ENCODE results near the gene PDSS2.
"Not testable (repeated sequence)": the region's sequence is repeated elsewhere in the genome, so short reads cannot be mapped to it uniquely, and the experiment has no call there.

PDSS2 gene

GRCh38 chr6:107488875-107489635 is 29.7 kb upstream of the PDSS2 start:
- no peaks in the 10 kb centered on the region for H3K9me3 ChIP-seq (ENCODE audit: control extremely low read depth in 1 of 5, control insufficient read depth in 4 of 5, insufficient read depth in 2 of 5, low read depth in 1 of 5, low read length in 4 of 5)
- CTCF ChIA-PET = interaction anchor here (0.9 to 3.1 kb wide), 3 partner anchors 16 to 30 kb away, joined by 3 to 15 read pairs (median 3); partner anchors contain the start of gene PDSS2
- peaks cover 0 to 32% (median 28%) of the 10 kb centered on the region in 4 experiments for H3K4me1 ChIP-seq (ENCODE audit: control extremely low read depth in 1 of 4, control insufficient read depth in 4 of 4, insufficient read depth in 4 of 4, low read length in 3 of 4)
- POLR2A ChIA-PET = no interaction called here
- 0% methylated on average over 45 of the region's 51 CpGs for WGBS (ENCODE audit: insufficient coverage)
- H3K36me3 ChIP-seq (ENCODE audit: control insufficient read depth in 4 of 4, insufficient read depth in 4 of 4, low read length in 3 of 4) = no peaks in the 10 kb centered on the region
- peak in 2 of 3 donors; percentile 34 to 47 for DNase-seq
- peaks cover 28 to 88% (median 59%) of the 10 kb centered on the region in 5 experiments for H3K27me3 ChIP-seq (replicated peaks in 2 of 5; ENCODE audit: control insufficient read depth in 4 of 5, insufficient read depth in 5 of 5, low read length in 4 of 5)
- H3K27ac ChIP-seq (ENCODE audit: insufficient read depth in 1 of 2, low read depth in 1 of 2, low read length in 2 of 2, poor library complexity in 1 of 2, severe bottlenecking in 2 of 2) = no peak overlapping the region
- H3K4me3 ChIP-seq (ENCODE audit: control insufficient read depth in 1 of 7, extremely low read depth in 1 of 7, insufficient read depth in 4 of 7, low read depth in 2 of 7, low read length in 6 of 7) = peak overlapping the region in 6 of 7 experiments; percentile 50 to 79 (median 70)

DNA sequence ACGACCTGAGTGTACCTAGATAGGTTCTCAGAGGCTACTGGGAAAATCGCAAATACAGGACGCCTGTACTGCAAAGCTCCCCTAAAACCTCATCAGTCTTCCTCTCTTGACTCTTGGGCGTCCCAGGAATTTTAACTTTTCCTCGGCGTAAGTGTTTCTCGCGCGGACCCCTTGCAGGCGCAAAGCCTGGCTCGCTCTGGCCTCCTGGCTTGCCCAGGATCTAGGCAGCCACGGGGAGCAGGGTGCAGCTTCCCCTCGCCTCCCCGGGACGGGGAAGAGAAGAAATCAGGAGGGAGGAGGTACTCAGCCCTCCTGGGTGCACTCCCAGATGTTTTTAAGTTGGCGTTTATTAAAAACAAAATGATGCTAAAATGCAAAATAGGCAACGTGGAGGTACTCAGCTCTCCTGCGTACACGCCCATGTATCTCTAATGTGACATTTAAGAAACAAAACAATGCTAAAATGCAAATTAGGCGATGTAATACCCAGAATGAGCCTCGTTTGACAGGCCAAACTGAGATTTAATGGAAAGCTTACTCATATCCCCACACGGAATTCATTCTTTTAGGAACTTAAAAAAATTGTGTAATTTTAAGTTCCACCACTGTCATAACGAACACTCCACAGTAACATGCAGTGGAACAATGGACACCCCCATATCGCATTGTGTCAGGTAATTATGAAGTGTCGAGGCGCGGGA is 29.0 kb upstream of the PDSS2 start:
- Histone ChIP-seq H3K9me3 (ENCODE audit: control extremely low read depth in 1 of 5, control insufficient read depth in 4 of 5, insufficient read depth in 2 of 5, low read depth in 1 of 5, low read length in 4 of 5) (no peaks in the 10 kb centered on the region), H3K36me3 (ENCODE audit: control insufficient read depth in 4 of 4, insufficient read depth in 4 of 4, low read length in 3 of 4) (no peaks in the 10 kb centered on the region), H3K27me3 (replicated peaks in 2 of 5; ENCODE audit: control insufficient read depth in 4 of 5, insufficient read depth in 5 of 5, low read length in 4 of 5) (peaks cover 25 to 90% (median 58%) of the 10 kb centered on the region in 5 experiments), H3K27ac (ENCODE audit: insufficient read depth in 1 of 2, low read depth in 1 of 2, low read length in 2 of 2, poor library complexity in 1 of 2, severe bottlenecking in 2 of 2) (no peak overlapping the region), H3K4me1 (ENCODE audit: control extremely low read depth in 1 of 4, control insufficient read depth in 4 of 4, insufficient read depth in 4 of 4, low read length in 3 of 4) (peaks cover 0 to 32% (median 28%) of the 10 kb centered on the region in 4 experiments), H3K4me3 (ENCODE audit: control insufficient read depth in 1 of 7, extremely low read depth in 1 of 7, insufficient read depth in 4 of 7, low read depth in 2 of 7, low read length in 6 of 7) (peak overlapping the region in 6 of 7 experiments; percentile 50 to 79 (median 70))
- 2% methylated on average over 21 of the region's 27 CpGs for WGBS (ENCODE audit: insufficient coverage)
- ChIA-PET POLR2A (no interaction called here), CTCF (interaction anchor here (1.1 to 3.1 kb wide), 2 partner anchors 20 to 29 kb away, joined by 3 to 15 read pairs; partner anchors contain the start of gene PDSS2)
- peak in 2 of 3 donors; percentile 36 to 46 for DNase-seq

DNA sequence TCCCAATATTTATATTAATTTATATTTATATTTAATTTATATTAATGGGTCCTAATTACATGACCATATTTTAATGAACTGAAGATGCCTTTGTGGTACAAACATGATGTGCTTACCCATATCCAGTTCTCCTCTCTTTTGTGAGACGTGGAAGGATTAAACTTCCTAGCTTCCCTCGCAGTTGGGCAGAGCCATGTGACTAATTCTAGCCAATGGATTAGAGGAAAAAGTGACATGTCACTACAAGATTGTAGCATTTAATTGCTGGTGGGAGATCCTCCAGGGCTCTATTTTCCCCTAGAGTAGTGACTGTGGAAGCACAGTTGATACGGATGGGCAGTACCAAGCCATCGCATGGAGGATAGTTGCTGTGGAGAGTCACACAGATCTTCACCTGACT is 25.8 kb upstream of the PDSS2 start:
- DNase-seq = no peak
- H3K36me3 ChIP-seq (ENCODE audit: control insufficient read depth in 4 of 4, insufficient read depth in 4 of 4, low read length in 3 of 4) = no peaks in the 10 kb centered on the region
- H3K27ac ChIP-seq (ENCODE audit: insufficient read depth in 1 of 2, low read depth in 1 of 2, low read length in 2 of 2, poor library complexity in 1 of 2, severe bottlenecking in 2 of 2) = no peak overlapping the region
- ChIA-PET POLR2A (no interaction called here), CTCF (no interaction called here)
- H3K9me3 ChIP-seq (ENCODE audit: control extremely low read depth in 1 of 5, control insufficient read depth in 4 of 5, insufficient read depth in 2 of 5, low read depth in 1 of 5, low read length in 4 of 5) = no peaks in the 10 kb centered on the region
- H3K4me1 ChIP-seq (ENCODE audit: control extremely low read depth in 1 of 4, control insufficient read depth in 4 of 4, insufficient read depth in 4 of 4, low read length in 3 of 4) = peaks cover 0 to 19% (median 16%) of the 10 kb centered on the region in 4 experiments
- H3K4me3 ChIP-seq (ENCODE audit: control insufficient read depth in 1 of 7, extremely low read depth in 1 of 7, insufficient read depth in 4 of 7, low read depth in 2 of 7, low read length in 6 of 7) = no peak overlapping the region
- 92% methylated on average over 3 of the region's 4 CpGs for WGBS (ENCODE audit: insufficient coverage)
- peaks cover 19 to 81% (median 40%) of the 10 kb centered on the region in 5 experiments for H3K27me3 ChIP-seq (replicated peaks in 2 of 5; ENCODE audit: control insufficient read depth in 4 of 5, insufficient read depth in 5 of 5, low read length in 4 of 5)

- POLR2A ChIA-PET = interaction anchor here (0.6 kb wide), 1 partner anchor 8 kb away, joined by 3 read pairs; no protein-coding TSS in a partner anchor
- CTCF ChIA-PET = no interaction called here
- H3K27me3 ChIP-seq (replicated peaks in 2 of 5; ENCODE audit: control insufficient read depth in 4 of 5, insufficient read depth in 5 of 5, low read length in 4 of 5) = peaks cover 5 to 39% (median 7%) of the 10 kb centered on the region in 5 experiments
- no CpG with 5 or more reads among the region's 4 CpGs for WGBS (ENCODE audit: insufficient coverage)
- H3K9me3 ChIP-seq (ENCODE audit: control extremely low read depth in 1 of 5, control insufficient read depth in 4 of 5, insufficient read depth in 2 of 5, low read depth in 1 of 5, low read length in 4 of 5) = no peaks in the 10 kb centered on the region
- DNase-seq = no peak
- no peak overlapping the region for H3K27ac ChIP-seq (ENCODE audit: insufficient read depth in 1 of 2, low read depth in 1 of 2, low read length in 2 of 2, poor library complexity in 1 of 2, severe bottlenecking in 2 of 2)
- no peaks in the 10 kb centered on the region for H3K36me3 ChIP-seq (ENCODE audit: control insufficient read depth in 4 of 4, insufficient read depth in 4 of 4, low read length in 3 of 4)
- H3K4me3 ChIP-seq (ENCODE audit: control insufficient read depth in 1 of 7, extremely low read depth in 1 of 7, insufficient read depth in 4 of 7, low read depth in 2 of 7, low read length in 6 of 7) = no peak overlapping the region
- no peaks in the 10 kb centered on the region for H3K4me1 ChIP-seq (ENCODE audit: control extremely low read depth in 1 of 4, control insufficient read depth in 4 of 4, insufficient read depth in 4 of 4, low read length in 3 of 4)
These were observed 19.8 kb upstream of the PDSS2 start for GRCh38 chr6:107479089-107479690.

DNA sequence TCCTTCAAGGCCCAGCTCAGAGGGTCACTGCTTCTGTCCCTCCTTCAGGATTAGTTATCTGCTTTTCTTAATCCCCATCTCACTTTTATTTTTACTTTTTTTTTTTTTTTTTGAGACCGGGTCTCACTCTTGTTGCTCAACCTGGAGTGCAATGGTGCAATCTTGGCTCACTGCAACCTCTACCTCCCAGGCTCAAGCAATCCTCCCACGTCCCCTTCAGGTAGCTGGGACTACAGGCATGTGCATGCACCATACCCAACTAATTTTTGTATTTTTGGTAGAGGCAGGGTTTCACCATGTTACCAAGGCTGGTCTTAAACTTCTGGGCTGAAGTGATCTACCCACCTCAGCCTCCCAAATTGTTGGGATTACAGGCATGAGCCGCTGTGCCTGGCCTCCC is 16.5 kb upstream of the PDSS2 start:
- H3K27ac ChIP-seq (ENCODE audit: insufficient read depth in 1 of 2, low read depth in 1 of 2, low read length in 2 of 2, poor library complexity in 1 of 2, severe bottlenecking in 2 of 2); H3K4me3 ChIP-seq (ENCODE audit: control insufficient read depth in 1 of 7, extremely low read depth in 1 of 7, insufficient read depth in 4 of 7, low read depth in 2 of 7, low read length in 6 of 7); CTCF ChIA-PET; DNase-seq; H3K4me1 ChIP-seq (ENCODE audit: control extremely low read depth in 1 of 4, control insufficient read depth in 4 of 4, insufficient read depth in 4 of 4, low read length in 3 of 4); H3K9me3 ChIP-seq (ENCODE audit: control extremely low read depth in 1 of 5, control insufficient read depth in 4 of 5, insufficient read depth in 2 of 5, low read depth in 1 of 5, low read length in 4 of 5); H3K36me3 ChIP-seq (ENCODE audit: control insufficient read depth in 4 of 4, insufficient read depth in 4 of 4, low read length in 3 of 4); POLR2A ChIA-PET: not testable (repeated sequence)
- peaks cover 3 to 18% (median 6%) of the 10 kb centered on the region in 5 experiments for H3K27me3 ChIP-seq (replicated peaks in 2 of 5; ENCODE audit: control insufficient read depth in 4 of 5, insufficient read depth in 5 of 5, low read length in 4 of 5)
- WGBS (ENCODE audit: insufficient coverage) = no CpG with 5 or more reads among the region's 3 CpGs

DNA sequence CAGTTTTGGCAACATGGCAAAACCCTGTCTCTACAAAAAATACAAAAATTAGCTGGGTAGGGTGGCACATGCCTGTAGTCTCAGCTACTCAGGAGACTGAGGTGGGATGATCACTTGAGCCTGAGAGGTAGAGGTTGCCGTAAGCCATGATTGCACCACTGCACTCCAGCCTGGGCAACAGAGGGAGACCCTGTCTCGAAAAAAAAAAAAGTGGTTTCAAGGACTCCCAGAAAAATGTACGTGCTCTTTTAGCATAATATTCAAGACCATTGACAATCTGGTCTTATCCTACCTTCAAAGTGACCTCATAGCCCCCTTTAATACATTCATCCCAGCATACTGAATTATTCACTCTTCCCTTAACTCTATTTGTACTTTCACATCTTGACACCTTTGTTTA is 16.0 kb upstream of the PDSS2 start:
- 93% methylated on average over 3 of the region's 3 CpGs for WGBS (ENCODE audit: insufficient coverage)
- H3K4me3 ChIP-seq (ENCODE audit: control insufficient read depth in 1 of 7, extremely low read depth in 1 of 7, insufficient read depth in 4 of 7, low read depth in 2 of 7, low read length in 6 of 7); DNase-seq; H3K27ac ChIP-seq (ENCODE audit: insufficient read depth in 1 of 2, low read depth in 1 of 2, low read length in 2 of 2, poor library complexity in 1 of 2, severe bottlenecking in 2 of 2); H3K9me3 ChIP-seq (ENCODE audit: control extremely low read depth in 1 of 5, control insufficient read depth in 4 of 5, insufficient read depth in 2 of 5, low read depth in 1 of 5, low read length in 4 of 5); POLR2A ChIA-PET; H3K36me3 ChIP-seq (ENCODE audit: control insufficient read depth in 4 of 4, insufficient read depth in 4 of 4, low read length in 3 of 4); H3K4me1 ChIP-seq (ENCODE audit: control extremely low read depth in 1 of 4, control insufficient read depth in 4 of 4, insufficient read depth in 4 of 4, low read length in 3 of 4); CTCF ChIA-PET: not testable (repeated sequence)
- peaks cover 0 to 14% (median 4%) of the 10 kb centered on the region in 5 experiments for H3K27me3 ChIP-seq (replicated peaks in 2 of 5; ENCODE audit: control insufficient read depth in 4 of 5, insufficient read depth in 5 of 5, low read length in 4 of 5)

Data from common myeloid progenitor, CD34-positive (primary cell).